ENCODE data around the gene SFXN1.

Gene SFXN1

GRCh38 chr5:175541264-175541663 lies 62.9 kb downstream of the SFXN1 start:
- no peak for DNase-seq (ENCODE audit: low read depth)

GRCh38 chr5:175542232-175542965 lies 64.0 kb downstream of the SFXN1 start:
- peak; percentile 21 for DNase-seq (ENCODE audit: low read depth)

- no peak for DNase-seq (ENCODE audit: low read depth)
Measured at GRCh38 chr5:175542966-175543235, 64.5 kb downstream of the SFXN1 start.

- DNase-seq (ENCODE audit: low read depth) = no peak
Measured at GRCh38 chr5:175544108-175544511, 65.8 kb downstream of the SFXN1 start.

- DNase-seq (ENCODE audit: low read depth) = no peak
Measured at GRCh38 chr5:175544586-175544985, 66.2 kb downstream of the SFXN1 start.

GRCh38 chr5:175547842-175548241 lies 69.5 kb downstream of the SFXN1 start:
- no peak for DNase-seq (ENCODE audit: low read depth)

GRCh38 chr5:175548626-175549311 lies 70.4 kb downstream of the SFXN1 start:
- no peak for DNase-seq (ENCODE audit: low read depth)

- no peak for DNase-seq (ENCODE audit: low read depth)
Measured at GRCh38 chr5:175550055-175550805, 71.9 kb downstream of the SFXN1 start.

- DNase-seq (ENCODE audit: low read depth) = no peak
Measured at GRCh38 chr5:175551266-175551665, 72.9 kb downstream of the SFXN1 start.

GRCh38 chr5:175554296-175554695 lies 75.9 kb downstream of the SFXN1 start:
- DNase-seq (ENCODE audit: low read depth) = no peak

- DNase-seq (ENCODE audit: low read depth) = no peak
Measured at GRCh38 chr5:175555168-175555785, 76.9 kb downstream of the SFXN1 start.

GRCh38 chr5:175556794-175557193 lies 78.4 kb downstream of the SFXN1 start:
- DNase-seq (ENCODE audit: low read depth) = no peak

- no peak for DNase-seq (ENCODE audit: low read depth)
Measured at GRCh38 chr5:175557778-175558177, 79.4 kb downstream of the SFXN1 start.

- no peak for DNase-seq (ENCODE audit: low read depth)
Measured at GRCh38 chr5:175558801-175559480, 80.6 kb downstream of the SFXN1 start.

GRCh38 chr5:175560011-175560410 lies 81.7 kb downstream of the SFXN1 start:
- no peak for DNase-seq (ENCODE audit: low read depth)

- DNase-seq (ENCODE audit: low read depth) = no peak
Measured at GRCh38 chr5:175561085-175561484, 82.7 kb downstream of the SFXN1 start.

- DNase-seq (ENCODE audit: low read depth) = no peak
Measured at GRCh38 chr5:175564716-175565115, 86.4 kb downstream of the SFXN1 start.

- no peak for DNase-seq (ENCODE audit: low read depth)
Measured at GRCh38 chr5:175566697-175567096, 88.3 kb downstream of the SFXN1 start.

- DNase-seq (ENCODE audit: low read depth) = no peak
Measured at GRCh38 chr5:175567954-175568353, 89.6 kb downstream of the SFXN1 start.

GRCh38 chr5:175569701-175570100 lies 91.3 kb downstream of the SFXN1 start:
- DNase-seq (ENCODE audit: low read depth) = no peak

GRCh38 chr5:175572886-175573285 lies 94.5 kb downstream of the SFXN1 start:
- DNase-seq (ENCODE audit: low read depth) = no peak
